Adrenal gland (tissue), 5 donors: Measurements from ENCODE around the gene SMIM24.

Experiments
- POLR2A ChIP-seq, 2 donors: fragments of 450-650 bp; IDR thresholded peaks; one replicate each; pipeline ENCODE4 v1.6.1; 2017; ENCODE audit warnings: antibody characterized with exemption in 2 of 2, mild to moderate bottlenecking in 2 of 2, moderate library complexity in 1 of 2
- TF ChIP-seq, protein P1 (sequence below), 6 experiments: fragments of 450-650 bp in 4 of 6; fragments of 200-600 bp in 2 of 6; sonication (generic) in 1 of 6; IDR thresholded peaks; 1 replicate in 5 of 6; 2 replicates in 1 of 6; pipeline versions ENCODE4 v1.5.1 to v1.8.0; 2016 to 2021; ENCODE audit warnings: antibody characterized with exemption in 6 of 6, mild to moderate bottlenecking in 2 of 6, moderate library complexity in 1 of 6
- donor health status: DM: no; HTN: no; CAD: no.

- TF ChIP-seq POLR2A (IDR thresholded peaks at IDR 0.05), result no peak
- TF ChIP-seq, protein P1, sequence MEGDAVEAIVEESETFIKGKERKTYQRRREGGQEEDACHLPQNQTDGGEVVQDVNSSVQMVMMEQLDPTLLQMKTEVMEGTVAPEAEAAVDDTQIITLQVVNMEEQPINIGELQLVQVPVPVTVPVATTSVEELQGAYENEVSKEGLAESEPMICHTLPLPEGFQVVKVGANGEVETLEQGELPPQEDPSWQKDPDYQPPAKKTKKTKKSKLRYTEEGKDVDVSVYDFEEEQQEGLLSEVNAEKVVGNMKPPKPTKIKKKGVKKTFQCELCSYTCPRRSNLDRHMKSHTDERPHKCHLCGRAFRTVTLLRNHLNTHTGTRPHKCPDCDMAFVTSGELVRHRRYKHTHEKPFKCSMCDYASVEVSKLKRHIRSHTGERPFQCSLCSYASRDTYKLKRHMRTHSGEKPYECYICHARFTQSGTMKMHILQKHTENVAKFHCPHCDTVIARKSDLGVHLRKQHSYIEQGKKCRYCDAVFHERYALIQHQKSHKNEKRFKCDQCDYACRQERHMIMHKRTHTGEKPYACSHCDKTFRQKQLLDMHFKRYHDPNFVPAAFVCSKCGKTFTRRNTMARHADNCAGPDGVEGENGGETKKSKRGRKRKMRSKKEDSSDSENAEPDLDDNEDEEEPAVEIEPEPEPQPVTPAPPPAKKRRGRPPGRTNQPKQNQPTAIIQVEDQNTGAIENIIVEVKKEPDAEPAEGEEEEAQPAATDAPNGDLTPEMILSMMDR (IDR thresholded peaks at IDR 0.05), result no peak
These were observed 37.3 kb upstream of the SMIM24 start for GRCh38 chr19:3517638-3518037.
